HepG2 (cell line): ENCODE data around the gene CENPP. TPM values are rescaled to one million over a fixed set of nuclear protein-coding genes. Genes with fewer than 3 reads are reported as not detected.

ENCODE experiments used
- ATAC-seq: fragments of 200-7000 bp; cut with Tn5 transposase; 3 replicates; pipeline ENCODE4 v1.9.1; 2020; ENCODE audit warnings: mild to moderate bottlenecking, moderate library complexity
- BruUV-seq: library from RNA; stranded (reverse); fragments of 400-500 nt; replicated peaks from 2 replicates; lab custom pipeline; 2021; lab: Mats Ljungman, UMichigan
- CTCF ChIA-PET: fragments of 300-600 bp; formaldehyde crosslinking; extraction: SDS; loops from one replicate; lab custom pipeline; 2021; ENCODE audit warnings: low total read pairs, inconsistent platforms, low intra/inter-chr PET ratio; lab: Yijun Ruan, JAX
- POLR2A ChIA-PET: fragments of 350-600 bp; sonication (Branson Sonifier 250); formaldehyde crosslinking; loops from one replicate; lab custom pipeline; 2020; ENCODE audit warnings: antibody characterized with exemption, inconsistent platforms; lab: Yijun Ruan, JAX
- DNase-seq: peaks from one replicate; pipeline ENCODE4 v3.0.0-alpha.2; 2015; ENCODE audit warnings: low spot score
- FAIRE-seq: peaks from 3 replicates; lab custom pipeline; 2011; peaks lifted over from hg19 to GRCh38; lab: Jason Lieb, UNC
- H2AFZ ChIP-seq: one replicate; pipeline ENCODE4 v1.6.1; 2011; ENCODE audit warnings: low read length, inconsistent platforms
- H3K27ac ChIP-seq: fragments of 300-600 bp; 3 replicates; pipeline ENCODE4 v1.8.0; 2011; ENCODE audit warnings: mixed run types, mild to moderate bottlenecking, mixed read lengths, low read length, inconsistent platforms; ENCODE audit not compliant: insufficient read depth; ENCODE audit errors: extremely low read length
- H3K27me3 ChIP-seq, 2 experiments: fragments of 200-600 bp in 1 of 2; 2 replicates in 1 of 2; 3 replicates in 1 of 2; pipeline versions ENCODE4 v1.6.0 to v1.8.0; 2011; ENCODE audit warnings: low read length in 2 of 2, mild to moderate bottlenecking in 2 of 2, moderate library complexity in 2 of 2, inconsistent platforms in 1 of 2; ENCODE audit not compliant: insufficient read depth in 2 of 2, control insufficient read depth in 1 of 2
- H3K36me3 ChIP-seq, 2 experiments: fragments of 200-600 bp in 1 of 2; replicated peaks in 1 of 2; 2 replicates in 1 of 2; 3 replicates in 1 of 2; pipeline versions ENCODE4 v1.5.1 to v1.8.0; 2011; ENCODE audit warnings: low read length in 2 of 2, inconsistent platforms in 1 of 2; ENCODE audit not compliant: insufficient read depth in 2 of 2, control insufficient read depth in 1 of 2
- H3K4me1 ChIP-seq: 2 replicates; pipeline ENCODE4 v1.5.1; 2012; ENCODE audit warnings: low read length, inconsistent platforms; ENCODE audit not compliant: insufficient read depth
- H3K4me2 ChIP-seq: 2 replicates; pipeline ENCODE4 v1.6.0; 2011; ENCODE audit warnings: low read depth, low read length, inconsistent platforms
- H3K4me3 ChIP-seq, 3 experiments: fragments of 200-600 bp in 1 of 3; sonication (generic), shearing (Covaris generic) in 1 of 3; replicated peaks in 1 of 3; 2 replicates each; pipeline ENCODE4 v1.5.1; 2011 to 2016; ENCODE audit warnings: low read length in 3 of 3, inconsistent platforms in 2 of 3, low read depth in 2 of 3, mild to moderate bottlenecking in 2 of 3, control low read depth in 1 of 3, mixed read lengths in 1 of 3; ENCODE audit not compliant: insufficient read depth in 1 of 3
- H3K79me2 ChIP-seq: one replicate; pipeline ENCODE4 v1.6.1; 2011; ENCODE audit warnings: low read length, inconsistent platforms; ENCODE audit not compliant: insufficient read depth
- H3K9ac ChIP-seq: 2 replicates; pipeline ENCODE4 v1.6.0; 2011; ENCODE audit warnings: mild to moderate bottlenecking, low read depth, low read length, inconsistent platforms; ENCODE audit not compliant: insufficient read depth
- H3K9me3 ChIP-seq: 2 replicates; pipeline ENCODE4 v1.5.1; 2012; ENCODE audit warnings: mild to moderate bottlenecking, low read length
- H4K20me1 ChIP-seq: 2 replicates; pipeline ENCODE4 v1.6.0; 2011; ENCODE audit warnings: inconsistent platforms, mild to moderate bottlenecking, low read length, moderate library complexity; ENCODE audit not compliant: insufficient read depth
- IRF1 ChIP-seq: sonication (generic); formaldehyde crosslinking; IDR thresholded peaks from 2 replicates; pipeline ENCODE4 v1.4.0; 2020; ENCODE audit warnings: low read depth, mild to moderate bottlenecking, missing genetic modification reagents
- MAFK ChIP-seq, 2 experiments: IDR thresholded peaks in 1 of 2; conservative IDR thresholded peaks in 1 of 2; 2 replicates each; pipeline ENCODE4 v1.6.1; 2011; ENCODE audit warnings: improper control_type of control experiment in 2 of 2, low read length in 2 of 2
- MATR3 ChIP-seq: sonication (generic); formaldehyde crosslinking; IDR thresholded peaks from 2 replicates; pipeline ENCODE4 v1.4.0; 2020; ENCODE audit warnings: missing genetic modification reagents
- MBD4 ChIP-seq: IDR thresholded peaks from 2 replicates; pipeline ENCODE4 v1.6.1; 2012; ENCODE audit warnings: low read length, inconsistent platforms, borderline replicate concordance
- MEIS1 ChIP-seq: sonication (generic); formaldehyde crosslinking; IDR thresholded peaks from 2 replicates; pipeline ENCODE4 v1.9.0; 2021; ENCODE audit warnings: mild to moderate bottlenecking, missing genetic modification reagents, moderate library complexity, borderline replicate concordance
- RAD21 ChIP-seq: fragments of 450-650 bp; formaldehyde crosslinking; IDR thresholded peaks from 2 replicates; pipeline ENCODE4 v1.5.0; 2020; ENCODE audit warnings: mild to moderate bottlenecking
- ZNF251 ChIP-seq: sonication (generic); formaldehyde crosslinking; IDR thresholded peaks from 2 replicates; pipeline ENCODE4 v1.9.0; 2021; ENCODE audit warnings: mild to moderate bottlenecking, missing genetic modification reagents
- WGBS: methylation state at CpG from one replicate; pipeline ENCODE4 v1.1.6; 2017; ENCODE audit warnings: low lambda C conversion rate; 5-methylcytosine and 5-hydroxymethylcytosine counted together
- in situ Hi-C: cut with HindIII; loops from 2 replicates; pipeline ENCODE4 v1.10.0; 2017; ENCODE audit warnings: low pct_unique_long_range_greater_than_20kb; ENCODE audit not compliant: extremely low pct_ligation_motif_present
- intact Hi-C: fragments of 100-400 bp; cut with micrococcal nuclease; formaldehyde crosslinking; loops from one replicate; pipeline ENCODE4 v1.10.0; 2022; ENCODE audit not compliant: unreplicated experiment
- polyA plus RNA-seq, 8 experiments: library from polyadenylated mRNA; depleted of rRNA in 3 of 8; stranded (reverse) in 7 of 8; unstranded in 1 of 8; fragments of >200 nt; fragmentation: Illumina TruSeq in 4 of 8; extraction: Trizol in 4 of 8; gene quantifications; 2 replicates each; pipeline versions ENCODE4 v1.2.1 to v1.2.3, GENCODE V29; 2011 to 2016; ENCODE audit warnings: low read depth in 4 of 8, missing spikeins in 1 of 8, mixed read lengths in 1 of 8; ENCODE audit not compliant: insufficient read depth in 1 of 8
- total RNA-seq, 5 experiments: library from RNA; depleted of rRNA; stranded (reverse); fragments of >200 nt; fragmentation: Illumina TruSeq; extraction: Trizol; gene quantifications; 2 replicates each; pipeline ENCODE4 v1.2.3, GENCODE V29; 2016; ENCODE audit warnings: low read depth in 1 of 5
- TF ChIP-seq, protein P1 (sequence below): sonication (generic); formaldehyde crosslinking; conservative IDR thresholded peaks from 2 replicates; pipeline ENCODE4 v1.4.0; 2020; ENCODE audit warnings: mild to moderate bottlenecking, missing genetic modification reagents, moderate library complexity

Gene CENPP
- total and polyA plus RNA-seq, 2 of the 13 experiments (the other 11 are each of a cell fraction or from before 2014, with no cell fraction given), result 2.0 to 11.4 TPM

- Histone ChIP-seq H3K9me3 (no peaks in the 10 kb centered on the region), H3K4me3 (no peak overlapping the region), H4K20me1 (no peaks in the 10 kb centered on the region), H3K9ac (no peak overlapping the region), H3K4me1 (peaks cover 37% of the 10 kb centered on the region), H3K27ac (no peak overlapping the region), H3K36me3 (0 out of 5 replicates have a peak, but pooled peaks cover 0 to 6% of the 10 kb centered on the region in 2 experiments), H3K4me2 (no peak overlapping the region), H3K27me3 (no peaks in the 10 kb centered on the region), H2AFZ (no peak overlapping the region), H3K79me2 (no peaks in the 10 kb centered on the region)
- DNase-seq, result no peak
- ChIA-PET CTCF (no interaction called here), POLR2A (interaction anchor here (1.4 kb wide), 1 partner anchor 9 kb away, joined by 5 read pairs; no protein-coding TSS in a partner anchor)
- 80% methylated on average over 1 of the region's 4 CpGs for WGBS
- FAIRE-seq, result no peak
- intact Hi-C loops, result no loop called here
- in situ Hi-C loops, result no loop called here
- TF ChIP-seq ZNF251, result no peak
- no peak for TF ChIP-seq RAD21
- TF ChIP-seq, protein P1, sequence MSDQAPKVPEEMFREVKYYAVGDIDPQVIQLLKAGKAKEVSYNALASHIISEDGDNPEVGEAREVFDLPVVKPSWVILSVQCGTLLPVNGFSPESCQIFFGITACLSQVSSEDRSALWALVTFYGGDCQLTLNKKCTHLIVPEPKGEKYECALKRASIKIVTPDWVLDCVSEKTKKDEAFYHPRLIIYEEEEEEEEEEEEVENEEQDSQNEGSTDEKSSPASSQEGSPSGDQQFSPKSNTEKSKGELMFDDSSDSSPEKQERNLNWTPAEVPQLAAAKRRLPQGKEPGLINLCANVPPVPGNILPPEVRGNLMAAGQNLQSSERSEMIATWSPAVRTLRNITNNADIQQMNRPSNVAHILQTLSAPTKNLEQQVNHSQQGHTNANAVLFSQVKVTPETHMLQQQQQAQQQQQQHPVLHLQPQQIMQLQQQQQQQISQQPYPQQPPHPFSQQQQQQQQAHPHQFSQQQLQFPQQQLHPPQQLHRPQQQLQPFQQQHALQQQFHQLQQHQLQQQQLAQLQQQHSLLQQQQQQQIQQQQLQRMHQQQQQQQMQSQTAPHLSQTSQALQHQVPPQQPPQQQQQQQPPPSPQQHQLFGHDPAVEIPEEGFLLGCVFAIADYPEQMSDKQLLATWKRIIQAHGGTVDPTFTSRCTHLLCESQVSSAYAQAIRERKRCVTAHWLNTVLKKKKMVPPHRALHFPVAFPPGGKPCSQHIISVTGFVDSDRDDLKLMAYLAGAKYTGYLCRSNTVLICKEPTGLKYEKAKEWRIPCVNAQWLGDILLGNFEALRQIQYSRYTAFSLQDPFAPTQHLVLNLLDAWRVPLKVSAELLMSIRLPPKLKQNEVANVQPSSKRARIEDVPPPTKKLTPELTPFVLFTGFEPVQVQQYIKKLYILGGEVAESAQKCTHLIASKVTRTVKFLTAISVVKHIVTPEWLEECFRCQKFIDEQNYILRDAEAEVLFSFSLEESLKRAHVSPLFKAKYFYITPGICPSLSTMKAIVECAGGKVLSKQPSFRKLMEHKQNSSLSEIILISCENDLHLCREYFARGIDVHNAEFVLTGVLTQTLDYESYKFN (CRISPR knock-in tag), result no peak
- TF ChIP-seq MAFK (conservative IDR thresholded peaks at IDR 0.05 in 1 of 2, IDR thresholded peaks at IDR 0.05 in 1 of 2; ENCODE audit: low read length in 2 of 2), result 0 out of 4 replicates have a peak, but pooled peaks of 1 of the 2 experiments have one; percentile 4
- TF ChIP-seq MBD4, result no peak
- no peak for TF ChIP-seq MATR3 (CRISPR knock-in tag)
- no peak for TF ChIP-seq MEIS1 (CRISPR knock-in tag)
- TF ChIP-seq IRF1 (CRISPR knock-in tag), result no peak
- BruUV-seq, result no TSS peak
- ATAC-seq, result no peak
Measured at GRCh38 chr9:92607773-92608172, 282.0 kb downstream of the CENPP start.
